DND-41 (cell line): ENCODE measurements around the gene ABLIM1.

Experiments used
- ATAC-seq: fragments of 200-7000 bp; cut with Tn5 transposase; 3 replicates; pipeline ENCODE4 v1.9.1; 2021; ENCODE audit warnings: low read depth; ENCODE audit not compliant: insufficient read depth
- DNase-seq: peaks from one replicate; pipeline ENCODE4 v3.0.0-alpha.2; 2020
- H2AFZ ChIP-seq: 2 replicates; pipeline ENCODE4 v1.6.0; 2012; ENCODE audit warnings: low read depth, low read length
- H3K27ac ChIP-seq: 2 replicates; pipeline ENCODE4 v1.5.1; 2012; ENCODE audit warnings: low read length, inconsistent platforms
- H3K27me3 ChIP-seq: fragments of 200-600 bp; sonication (generic); 2 replicates; pipeline ENCODE4 v1.6.0; 2012; ENCODE audit warnings: low read length, mild to moderate bottlenecking, inconsistent platforms; ENCODE audit not compliant: insufficient read depth, poor library complexity
- H3K36me3 ChIP-seq: 2 replicates; pipeline ENCODE4 v1.5.1; 2012; ENCODE audit warnings: low read length, inconsistent platforms; ENCODE audit not compliant: insufficient read depth
- H3K4me1 ChIP-seq: 2 replicates; pipeline ENCODE4 v1.5.1; 2012; ENCODE audit warnings: mild to moderate bottlenecking, low read length; ENCODE audit not compliant: insufficient read depth
- H3K4me2 ChIP-seq: 2 replicates; pipeline ENCODE4 v1.6.0; 2012; ENCODE audit warnings: mild to moderate bottlenecking, moderate library complexity, low read length, inconsistent platforms; ENCODE audit not compliant: insufficient read depth
- H3K4me3 ChIP-seq, 2 experiments: fragments of 200-600 bp in 1 of 2; shearing (Covaris generic) in 1 of 2; 2 replicates each; pipeline ENCODE4 v1.5.1; 2012 to 2016; ENCODE audit warnings: inconsistent platforms in 2 of 2, low read length in 2 of 2, mild to moderate bottlenecking in 2 of 2, low read depth in 1 of 2, moderate library complexity in 1 of 2
- H3K79me2 ChIP-seq: 2 replicates; pipeline ENCODE4 v1.6.0; 2012; ENCODE audit warnings: low read length, inconsistent platforms; ENCODE audit not compliant: insufficient read depth
- H3K9ac ChIP-seq: 2 replicates; pipeline ENCODE4 v1.6.0; 2012; ENCODE audit warnings: low read depth, mild to moderate bottlenecking, inconsistent platforms, low read length, moderate library complexity
- H3K9me3 ChIP-seq: 2 replicates; pipeline ENCODE4 v1.5.1; 2012; ENCODE audit warnings: low read length, moderate library complexity, mild to moderate bottlenecking, inconsistent platforms; ENCODE audit not compliant: insufficient read depth, severe bottlenecking
- H4K20me1 ChIP-seq: 2 replicates; pipeline ENCODE4 v1.6.0; 2012; ENCODE audit warnings: low read length; ENCODE audit not compliant: insufficient read depth
- EZH2 ChIP-seq: IDR thresholded peaks from 3 replicates; pipeline ENCODE4 v1.6.1; 2012; ENCODE audit warnings: borderline replicate concordance, low read depth, mild to moderate bottlenecking, moderate library complexity, low read length, inconsistent platforms; ENCODE audit not compliant: severe bottlenecking
- TF ChIP-seq, protein P1 (sequence below): IDR thresholded peaks from 2 replicates; pipeline ENCODE4 v1.5.1; 2012; ENCODE audit warnings: borderline replicate concordance, low read length, moderate library complexity, mild to moderate bottlenecking; ENCODE audit not compliant: poor library complexity, severe bottlenecking; ENCODE audit errors: extremely low read depth

The ABLIM1 gene

DNA sequence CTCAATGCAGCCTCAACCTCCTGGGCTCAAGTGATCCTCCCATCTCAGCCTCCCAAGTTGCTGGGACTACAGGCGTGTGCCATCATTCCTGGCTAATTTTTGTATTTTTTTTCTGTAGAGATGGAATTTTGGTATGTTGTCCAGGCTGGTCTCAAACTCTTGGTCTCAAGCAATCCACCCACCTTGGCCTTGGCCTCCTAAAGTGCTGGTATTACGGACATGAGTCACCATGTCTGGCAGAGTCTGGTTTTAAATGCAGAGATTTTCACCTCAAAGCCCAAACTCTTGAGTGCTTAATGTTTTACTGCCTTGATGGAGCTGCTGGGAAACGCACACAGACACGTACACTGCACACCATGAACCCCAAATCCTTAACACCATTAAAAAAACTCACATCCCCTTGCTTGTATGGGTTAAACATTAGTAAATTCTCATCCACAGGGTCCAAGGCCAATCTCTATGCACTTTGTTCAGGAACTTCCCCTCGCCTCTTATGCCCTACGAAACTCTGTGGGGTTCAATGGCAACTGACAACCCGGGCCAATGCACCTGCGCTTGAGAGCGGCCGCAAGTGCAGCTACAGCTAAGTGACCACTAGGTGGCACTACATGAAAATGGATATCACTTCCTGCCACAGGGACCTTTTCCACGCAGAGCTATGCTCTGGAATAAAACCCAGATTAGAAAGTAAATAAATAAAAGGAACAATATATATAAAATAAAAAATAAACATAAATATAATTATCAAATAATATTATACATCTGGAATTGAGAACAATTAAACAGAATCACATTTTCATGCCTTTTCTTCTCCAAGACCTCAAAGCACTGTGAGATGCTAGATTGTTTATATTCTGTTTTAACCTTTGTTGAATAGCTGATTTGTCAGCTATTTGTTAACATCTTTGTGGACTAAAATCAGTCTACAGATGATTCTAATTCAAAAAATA, 186.8 kb downstream of the ABLIM1 start:
- Histone ChIP-seq H4K20me1 (no peaks in the 10 kb centered on the region), H2AFZ (no peak overlapping the region), H3K27ac (no peak overlapping the region), H3K27me3 (peaks cover 2% of the 10 kb centered on the region), H3K4me1 (no peaks in the 10 kb centered on the region), H3K4me3 (no peak overlapping the region), H3K36me3 (no peaks in the 10 kb centered on the region), H3K4me2 (no peak overlapping the region), H3K9me3 (no peaks in the 10 kb centered on the region), H3K9ac (no peak overlapping the region), H3K79me2 (no peaks in the 10 kb centered on the region)
- ATAC-seq (peak; percentile 99), DNase-seq (peak; percentile 76)
- no peak for TF ChIP-seq EZH2
- TF ChIP-seq, protein P1, sequence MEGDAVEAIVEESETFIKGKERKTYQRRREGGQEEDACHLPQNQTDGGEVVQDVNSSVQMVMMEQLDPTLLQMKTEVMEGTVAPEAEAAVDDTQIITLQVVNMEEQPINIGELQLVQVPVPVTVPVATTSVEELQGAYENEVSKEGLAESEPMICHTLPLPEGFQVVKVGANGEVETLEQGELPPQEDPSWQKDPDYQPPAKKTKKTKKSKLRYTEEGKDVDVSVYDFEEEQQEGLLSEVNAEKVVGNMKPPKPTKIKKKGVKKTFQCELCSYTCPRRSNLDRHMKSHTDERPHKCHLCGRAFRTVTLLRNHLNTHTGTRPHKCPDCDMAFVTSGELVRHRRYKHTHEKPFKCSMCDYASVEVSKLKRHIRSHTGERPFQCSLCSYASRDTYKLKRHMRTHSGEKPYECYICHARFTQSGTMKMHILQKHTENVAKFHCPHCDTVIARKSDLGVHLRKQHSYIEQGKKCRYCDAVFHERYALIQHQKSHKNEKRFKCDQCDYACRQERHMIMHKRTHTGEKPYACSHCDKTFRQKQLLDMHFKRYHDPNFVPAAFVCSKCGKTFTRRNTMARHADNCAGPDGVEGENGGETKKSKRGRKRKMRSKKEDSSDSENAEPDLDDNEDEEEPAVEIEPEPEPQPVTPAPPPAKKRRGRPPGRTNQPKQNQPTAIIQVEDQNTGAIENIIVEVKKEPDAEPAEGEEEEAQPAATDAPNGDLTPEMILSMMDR: peak; percentile 93

DNA sequence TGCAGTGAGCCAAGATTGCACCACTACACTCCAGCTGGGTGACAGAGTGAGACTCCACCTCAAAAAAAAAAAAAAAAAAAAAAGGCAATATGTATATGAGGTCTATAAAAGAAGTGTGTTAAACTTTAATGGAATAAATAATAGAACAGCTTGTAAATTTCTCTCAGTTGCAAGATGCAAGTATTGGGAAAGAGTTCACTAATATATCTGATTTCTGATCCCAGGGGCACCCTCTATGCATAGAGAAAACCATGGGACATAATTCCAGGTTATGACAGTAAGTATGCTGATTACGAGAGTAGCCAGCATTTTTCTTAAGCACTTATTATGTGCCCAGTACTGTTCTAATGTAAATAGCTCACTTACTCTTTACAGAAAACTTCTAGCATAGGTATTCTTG, 187.7 kb downstream of the ABLIM1 start:
- Histone ChIP-seq H3K27ac (no peak overlapping the region), H4K20me1 (no peaks in the 10 kb centered on the region), H3K9me3 (no peaks in the 10 kb centered on the region), H3K4me1 (no peaks in the 10 kb centered on the region), H3K79me2 (no peaks in the 10 kb centered on the region), H3K36me3 (no peaks in the 10 kb centered on the region), H3K9ac (no peak overlapping the region), H3K27me3 (peaks cover 2% of the 10 kb centered on the region), H3K4me2 (no peak overlapping the region), H2AFZ (no peak overlapping the region), H3K4me3 (no peak overlapping the region)
- ATAC-seq (no peak), DNase-seq (no peak)
- TF ChIP-seq EZH2: no peak
- TF ChIP-seq, protein P1: no peak

DNA sequence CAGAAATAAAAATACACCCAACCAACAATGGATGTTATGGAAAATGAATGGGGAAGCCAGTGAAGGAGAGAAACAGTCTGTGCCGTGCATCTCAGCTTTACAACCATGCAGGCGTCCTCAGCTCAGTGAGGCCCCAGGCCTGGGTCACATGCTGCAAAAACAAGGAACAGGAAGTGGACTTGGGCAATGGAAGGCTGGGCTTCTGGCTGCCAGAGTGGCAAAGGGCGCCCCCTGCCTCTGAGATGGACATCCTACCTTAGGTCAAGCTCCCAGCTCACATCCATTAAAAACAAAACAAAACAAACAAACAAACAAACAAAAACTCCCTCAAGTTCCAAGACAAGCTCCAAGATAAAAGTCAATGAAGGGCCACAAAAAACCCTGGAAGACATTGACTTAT, 199.1 kb downstream of the ABLIM1 start:
- no peak overlapping the region for H2AFZ ChIP-seq
- no peaks in the 10 kb centered on the region for H4K20me1 ChIP-seq
- H3K27ac ChIP-seq: no peak overlapping the region
- H3K79me2 ChIP-seq: no peaks in the 10 kb centered on the region
- no peak overlapping the region for H3K4me3 ChIP-seq
- H3K4me2 ChIP-seq: no peak overlapping the region
- DNase-seq (peak; percentile 26), ATAC-seq (0 out of 3 replicates have a peak, but pooled peaks have one; percentile 53)
- TF ChIP-seq, protein P1: peak; percentile 39
- no peak for TF ChIP-seq EZH2
- no peaks in the 10 kb centered on the region for H3K4me1 ChIP-seq
- no peak overlapping the region for H3K9ac ChIP-seq
- no peaks in the 10 kb centered on the region for H3K36me3 ChIP-seq
- no peaks in the 10 kb centered on the region for H3K9me3 ChIP-seq
- peaks cover 4% of the 10 kb centered on the region for H3K27me3 ChIP-seq
